IMR-90 (cell line): ENCODE measurements around the gene PIP4P1. TPM values are rescaled to one million over a fixed set of nuclear protein-coding genes. Genes with fewer than 3 reads are reported as not detected.

Source experiments
- ATAC-seq: fragments of 200-7000 bp; cut with Tn5 transposase; 2 replicates; pipeline ENCODE4 v1.9.1; 2020; ENCODE audit warnings: low read depth, mild to moderate bottlenecking, moderate library complexity
- BruUV-seq: library from RNA; stranded (reverse); fragments of 400-500 nt; replicated peaks from 2 replicates; lab custom pipeline; 2021; lab: Mats Ljungman, UMichigan
- CTCF ChIA-PET: fragments of 300-600 bp; formaldehyde crosslinking; extraction: SDS; loops from one replicate; lab custom pipeline; 2021; ENCODE audit warnings: antibody characterized with exemption; lab: Yijun Ruan, JAX
- POLR2A ChIA-PET: fragments of 300-600 bp; sonication (Branson Sonifier 250); formaldehyde crosslinking; loops from one replicate; lab custom pipeline; 2022; ENCODE audit warnings: antibody characterized with exemption; ENCODE audit not compliant: unreplicated experiment; lab: Charles Lee
- DNase-seq: peaks from one replicate; pipeline ENCODE4 v3.0.0; 2013
- H2AFZ ChIP-seq: replicated peaks from 2 replicates; pipeline ENCODE3; 2013; ENCODE audit warnings: low read length, mild to moderate bottlenecking; ENCODE audit not compliant: poor library complexity
- H2AK5ac ChIP-seq: 2 replicates; pipeline ENCODE4 v1.6.1; 2013; ENCODE audit warnings: low read depth, low read length, inconsistent platforms
- H2AK9ac ChIP-seq: replicated peaks from 2 replicates; pipeline ENCODE3; 2013; ENCODE audit warnings: mild to moderate bottlenecking, low read depth, low read length, moderate library complexity; ENCODE audit not compliant: poor library complexity
- H2BK120ac ChIP-seq: 2 replicates; pipeline ENCODE4 v1.6.1; 2013; ENCODE audit warnings: low read depth, low read length, inconsistent platforms
- H2BK15ac ChIP-seq: 3 replicates; pipeline ENCODE4 v1.6.1; 2013; ENCODE audit warnings: low read depth, low read length, inconsistent platforms
- H2BK20ac ChIP-seq: 2 replicates; pipeline ENCODE4 v1.6.1; 2013; ENCODE audit warnings: low read depth, mild to moderate bottlenecking, inconsistent platforms, low read length, moderate library complexity
- H2BK5ac ChIP-seq: 2 replicates; pipeline ENCODE4 v1.6.1; 2013; ENCODE audit warnings: mild to moderate bottlenecking, low read depth, low read length, inconsistent platforms; ENCODE audit not compliant: poor library complexity, severe bottlenecking
- H3K14ac ChIP-seq: replicated peaks from 2 replicates; pipeline ENCODE4 v1.6.1; 2013; ENCODE audit warnings: low read depth, low read length, inconsistent platforms
- H3K18ac ChIP-seq: 2 replicates; pipeline ENCODE4 v1.6.1; 2013; ENCODE audit warnings: low read depth, low read length, control low read depth
- H3K23ac ChIP-seq: 2 replicates; pipeline ENCODE4 v1.6.1; 2013; ENCODE audit warnings: low read depth, low read length, inconsistent platforms
- H3K27ac ChIP-seq: 2 replicates; pipeline ENCODE4 v1.5.1; 2013; ENCODE audit warnings: mild to moderate bottlenecking, control low read depth, low read length; ENCODE audit not compliant: insufficient read depth
- H3K27me3 ChIP-seq: 2 replicates; pipeline ENCODE4 v1.6.1; 2013; ENCODE audit warnings: low read length; ENCODE audit not compliant: control insufficient read depth, insufficient read depth
- H3K36me3 ChIP-seq: 2 replicates; pipeline ENCODE4 v1.6.1; 2013; ENCODE audit warnings: low read length, mixed read lengths; ENCODE audit not compliant: control insufficient read depth, insufficient read depth
- H3K4ac ChIP-seq: 2 replicates; pipeline ENCODE4 v1.6.1; 2013; ENCODE audit warnings: low read depth, low read length, inconsistent platforms
- H3K4me1 ChIP-seq: 2 replicates; pipeline ENCODE4 v1.6.1; 2013; ENCODE audit warnings: low read length, mixed read lengths; ENCODE audit not compliant: control insufficient read depth, insufficient read depth
- H3K4me2 ChIP-seq: 2 replicates; pipeline ENCODE4 v1.6.1; 2013; ENCODE audit warnings: low read depth, mild to moderate bottlenecking, control low read depth, low read length, moderate library complexity
- H3K4me3 ChIP-seq: 2 replicates; pipeline ENCODE4 v1.5.1; 2013; ENCODE audit warnings: low read depth, mild to moderate bottlenecking, control low read depth, low read length, moderate library complexity; ENCODE audit not compliant: insufficient read depth
- H3K56ac ChIP-seq: 2 replicates; pipeline ENCODE4 v1.6.1; 2013; ENCODE audit warnings: low read length, inconsistent platforms; ENCODE audit not compliant: insufficient read depth; ENCODE audit errors: extremely low read depth
- H3K79me1 ChIP-seq, 2 experiments: 2 replicates each; pipeline ENCODE4 v1.6.1; 2013; ENCODE audit warnings: low read length in 2 of 2, inconsistent platforms in 1 of 2, low read depth in 1 of 2
- H3K9ac ChIP-seq: 2 replicates; pipeline ENCODE4 v1.6.1; 2013; ENCODE audit warnings: low read depth, low read length, control low read depth
- H3K9me1 ChIP-seq: 2 replicates; pipeline ENCODE4 v1.6.1; 2013; ENCODE audit warnings: low read length, inconsistent platforms; ENCODE audit not compliant: insufficient read depth
- H3K9me3 ChIP-seq: 2 replicates; pipeline ENCODE4 v1.6.1; 2013; ENCODE audit warnings: low read length; ENCODE audit not compliant: control insufficient read depth, insufficient read depth
- H4K20me1 ChIP-seq: 2 replicates; pipeline ENCODE4 v1.6.1; 2013; ENCODE audit warnings: low read length, inconsistent platforms; ENCODE audit not compliant: insufficient read depth
- H4K5ac ChIP-seq: 2 replicates; pipeline ENCODE4 v1.6.1; 2013; ENCODE audit warnings: mild to moderate bottlenecking, low read depth, low read length, control low read depth
- H4K8ac ChIP-seq, 2 experiments: 2 replicates each; pipeline ENCODE4 v1.6.1; 2013; ENCODE audit warnings: low read depth in 2 of 2, low read length in 2 of 2, control low read depth in 1 of 2, inconsistent platforms in 1 of 2
- H4K91ac ChIP-seq: 2 replicates; pipeline ENCODE4 v1.6.1; 2013; ENCODE audit warnings: low read depth, low read length, inconsistent platforms; ENCODE audit not compliant: insufficient read depth
- BHLHE40 ChIP-seq: fragments of 150-350 bp; IDR thresholded peaks from 2 replicates; pipeline ENCODE4 v1.6.1; 2016; ENCODE audit warnings: mild to moderate bottlenecking, low read depth, low read length
- CEBPB ChIP-seq: IDR thresholded peaks from 2 replicates; pipeline ENCODE4 v1.6.1; 2012; ENCODE audit warnings: low read depth, low read length, improper control_type of control experiment
- CHD1 ChIP-seq: IDR thresholded peaks from 2 replicates; pipeline ENCODE4 v1.6.1; 2012; ENCODE audit warnings: low read depth, low read length, improper control_type of control experiment
- FOS ChIP-seq: fragments of 150-350 bp; IDR thresholded peaks from 2 replicates; pipeline ENCODE4 v1.6.1; 2016; ENCODE audit warnings: low read depth, low read length
- MAFK ChIP-seq: IDR thresholded peaks from 2 replicates; pipeline ENCODE4 v1.6.1; 2012; ENCODE audit warnings: low read depth, low read length, improper control_type of control experiment
- MAZ ChIP-seq: IDR thresholded peaks from 2 replicates; pipeline ENCODE4 v1.6.1; 2012; ENCODE audit warnings: low read depth, mild to moderate bottlenecking, low read length, improper control_type of control experiment, moderate library complexity, borderline replicate concordance
- MXI1 ChIP-seq: IDR thresholded peaks from 2 replicates; pipeline ENCODE4 v1.6.1; 2012; ENCODE audit warnings: low read depth, mild to moderate bottlenecking, low read length, moderate library complexity, borderline replicate concordance
- NFE2L2 ChIP-seq: fragments of 150-350 bp; IDR thresholded peaks from 2 replicates; pipeline ENCODE4 v1.6.1; 2016; ENCODE audit warnings: low read depth, mild to moderate bottlenecking, low read length
- POLR2A ChIP-seq: IDR thresholded peaks from 2 replicates; pipeline ENCODE4 v1.6.1; 2012; ENCODE audit warnings: mild to moderate bottlenecking, low read depth, low read length
- RAD21 ChIP-seq: IDR thresholded peaks from 2 replicates; pipeline ENCODE4 v1.6.1; 2012; ENCODE audit warnings: low read length, improper control_type of control experiment
- RCOR1 ChIP-seq: IDR thresholded peaks from 2 replicates; pipeline ENCODE4 v1.6.1; 2012; ENCODE audit warnings: mild to moderate bottlenecking, low read length, improper control_type of control experiment; ENCODE audit not compliant: insufficient replicate concordance
- SMC3 ChIP-seq: fragments of 150-350 bp; IDR thresholded peaks from 2 replicates; pipeline ENCODE4 v1.6.1; 2016; ENCODE audit warnings: low read depth, mild to moderate bottlenecking, antibody characterized with exemption, low read length, moderate library complexity
- WGBS, 2 experiments: methylation state at CpG; one replicate each; pipeline versions ENCODE4 v1.1.5 to v1.1.7; 2013; ENCODE audit warnings: missing lambda C conversion rate in 2 of 2; ENCODE audit not compliant: insufficient read length in 1 of 2; ENCODE audit errors: extremely low coverage in 2 of 2; 5-methylcytosine and 5-hydroxymethylcytosine counted together
- dilution Hi-C: fragments of 300-500 bp; cut with HindIII; formaldehyde crosslinking; loops from one replicate; pipeline ENCODE4 v1.14.3; 2018; ENCODE audit warnings: low sequenced_read_pairs; ENCODE audit not compliant: unreplicated experiment
- in situ Hi-C: fragments of 300-500 bp; cut with MboI; formaldehyde crosslinking; loops from 3 replicates; pipeline ENCODE4 v1.14.3; 2019; ENCODE audit warnings: low sequenced_read_pairs, inconsistent platforms, mixed read lengths
- intact Hi-C: fragments of 100-400 bp; cut with micrococcal nuclease; formaldehyde crosslinking; loops from 2 replicates; pipeline ENCODE4 v1.10.0; 2022
- polyA plus RNA-seq, 3 experiments: library from polyadenylated mRNA; depleted of rRNA; stranded (reverse); fragments of >200 nt; gene quantifications; 2 replicates each; pipeline ENCODE4 v1.2.3, GENCODE V29; 2012; ENCODE audit warnings: low replicate concordance in 1 of 3
- total RNA-seq: library from RNA; depleted of rRNA; stranded (reverse); fragments of >200 nt; gene quantifications from 2 replicates; pipeline ENCODE4 v1.2.3, GENCODE V29; 2012
- TF ChIP-seq, protein P1 (sequence below): conservative IDR thresholded peaks from 2 replicates; pipeline ENCODE4 v1.5.1; 2012; ENCODE audit warnings: mild to moderate bottlenecking, low read depth, low read length, improper control_type of control experiment
- TF ChIP-seq, protein P2 (sequence below): fragments of 150-350 bp; IDR thresholded peaks from 2 replicates; pipeline ENCODE4 v1.6.1; 2016; ENCODE audit warnings: low read depth, mild to moderate bottlenecking, low read length, moderate library complexity, borderline replicate concordance
- TF ChIP-seq, protein P3 (sequence below): fragments of 150-350 bp; IDR thresholded peaks from 2 replicates; pipeline ENCODE4 v1.6.1; 2017; ENCODE audit warnings: mild to moderate bottlenecking, antibody characterized with exemption, low read length, low read depth

The PIP4P1 gene
- total and polyA plus RNA-seq, 2 of the 4 experiments (the other 2 are of a cell fraction), result 15.2 to 27.8 TPM

DNA sequence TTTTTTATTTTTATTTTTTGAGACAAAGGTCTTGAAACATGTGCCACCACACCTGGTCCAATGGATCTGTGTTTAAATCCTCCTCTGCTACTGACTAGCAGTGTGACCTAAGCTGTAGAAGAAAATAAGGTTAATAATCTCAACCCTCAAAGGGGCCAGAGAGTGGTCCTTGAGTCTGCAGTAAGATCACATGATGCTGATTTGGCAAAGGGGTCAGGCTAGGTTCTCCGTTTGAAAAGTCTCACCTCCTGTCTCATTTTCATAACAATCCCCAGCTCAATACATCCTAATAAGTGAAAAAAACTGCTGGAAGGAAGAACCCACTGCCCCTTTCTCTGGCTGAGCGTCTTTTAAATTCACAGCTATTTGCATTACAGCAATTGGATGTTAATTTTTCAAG lies 40.0 kb downstream of the PIP4P1 start:
- H3K27me3 ChIP-seq, result peaks cover 3% of the 10 kb centered on the region
- no peaks in the 10 kb centered on the region for H3K9me3 ChIP-seq
- no peak overlapping the region for H2AK5ac ChIP-seq
- no peaks in the 10 kb centered on the region for H3K4me1 ChIP-seq
- H2BK15ac ChIP-seq, result no peak overlapping the region
- TF ChIP-seq, protein P1, sequence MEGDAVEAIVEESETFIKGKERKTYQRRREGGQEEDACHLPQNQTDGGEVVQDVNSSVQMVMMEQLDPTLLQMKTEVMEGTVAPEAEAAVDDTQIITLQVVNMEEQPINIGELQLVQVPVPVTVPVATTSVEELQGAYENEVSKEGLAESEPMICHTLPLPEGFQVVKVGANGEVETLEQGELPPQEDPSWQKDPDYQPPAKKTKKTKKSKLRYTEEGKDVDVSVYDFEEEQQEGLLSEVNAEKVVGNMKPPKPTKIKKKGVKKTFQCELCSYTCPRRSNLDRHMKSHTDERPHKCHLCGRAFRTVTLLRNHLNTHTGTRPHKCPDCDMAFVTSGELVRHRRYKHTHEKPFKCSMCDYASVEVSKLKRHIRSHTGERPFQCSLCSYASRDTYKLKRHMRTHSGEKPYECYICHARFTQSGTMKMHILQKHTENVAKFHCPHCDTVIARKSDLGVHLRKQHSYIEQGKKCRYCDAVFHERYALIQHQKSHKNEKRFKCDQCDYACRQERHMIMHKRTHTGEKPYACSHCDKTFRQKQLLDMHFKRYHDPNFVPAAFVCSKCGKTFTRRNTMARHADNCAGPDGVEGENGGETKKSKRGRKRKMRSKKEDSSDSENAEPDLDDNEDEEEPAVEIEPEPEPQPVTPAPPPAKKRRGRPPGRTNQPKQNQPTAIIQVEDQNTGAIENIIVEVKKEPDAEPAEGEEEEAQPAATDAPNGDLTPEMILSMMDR, result no peak
- TF ChIP-seq CEBPB, result no peak
- TF ChIP-seq CHD1, result no peak
- TF ChIP-seq SMC3, result no peak
- TF ChIP-seq NFE2L2, result no peak
- no peak for TF ChIP-seq MXI1
- TF ChIP-seq, protein P2, sequence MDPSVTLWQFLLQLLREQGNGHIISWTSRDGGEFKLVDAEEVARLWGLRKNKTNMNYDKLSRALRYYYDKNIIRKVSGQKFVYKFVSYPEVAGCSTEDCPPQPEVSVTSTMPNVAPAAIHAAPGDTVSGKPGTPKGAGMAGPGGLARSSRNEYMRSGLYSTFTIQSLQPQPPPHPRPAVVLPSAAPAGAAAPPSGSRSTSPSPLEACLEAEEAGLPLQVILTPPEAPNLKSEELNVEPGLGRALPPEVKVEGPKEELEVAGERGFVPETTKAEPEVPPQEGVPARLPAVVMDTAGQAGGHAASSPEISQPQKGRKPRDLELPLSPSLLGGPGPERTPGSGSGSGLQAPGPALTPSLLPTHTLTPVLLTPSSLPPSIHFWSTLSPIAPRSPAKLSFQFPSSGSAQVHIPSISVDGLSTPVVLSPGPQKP, result no peak
- no peak for TF ChIP-seq POLR2A
- no peak for TF ChIP-seq MAFK
- no peak for TF ChIP-seq FOS
- no peak for TF ChIP-seq RCOR1
- TF ChIP-seq, protein P3, sequence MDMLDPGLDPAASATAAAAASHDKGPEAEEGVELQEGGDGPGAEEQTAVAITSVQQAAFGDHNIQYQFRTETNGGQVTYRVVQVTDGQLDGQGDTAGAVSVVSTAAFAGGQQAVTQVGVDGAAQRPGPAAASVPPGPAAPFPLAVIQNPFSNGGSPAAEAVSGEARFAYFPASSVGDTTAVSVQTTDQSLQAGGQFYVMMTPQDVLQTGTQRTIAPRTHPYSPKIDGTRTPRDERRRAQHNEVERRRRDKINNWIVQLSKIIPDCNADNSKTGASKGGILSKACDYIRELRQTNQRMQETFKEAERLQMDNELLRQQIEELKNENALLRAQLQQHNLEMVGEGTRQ, result no peak
- TF ChIP-seq MAZ, result no peak
- TF ChIP-seq RAD21, result no peak
- no peak for TF ChIP-seq BHLHE40
- no peaks in the 10 kb centered on the region for H3K36me3 ChIP-seq
- DNase-seq (no peak), ATAC-seq (no peak)
- H2BK20ac ChIP-seq, result no peak overlapping the region
- no peak overlapping the region for H4K8ac ChIP-seq
- intact Hi-C loops (no loop called here), in situ Hi-C loops (no loop called here), dilution Hi-C loops (no loop called here)
- no peaks in the 10 kb centered on the region for H3K79me1 ChIP-seq
- no peak overlapping the region for H3K9ac ChIP-seq
- H2AK9ac ChIP-seq, result no peak overlapping the region
- H4K91ac ChIP-seq, result no peak overlapping the region
- H2BK5ac ChIP-seq, result no peak overlapping the region
- POLR2A ChIA-PET, result no interaction called here
- no peak overlapping the region for H3K56ac ChIP-seq
- H3K4me3 ChIP-seq, result no peak overlapping the region
- CTCF ChIA-PET, result no interaction called here
- BruUV-seq, result no TSS peak
- H2BK120ac ChIP-seq, result no peak overlapping the region
- H4K5ac ChIP-seq, result no peak overlapping the region
- no peaks in the 10 kb centered on the region for H3K9me1 ChIP-seq
- no peak overlapping the region for H3K4ac ChIP-seq
- no peak overlapping the region for H3K4me2 ChIP-seq
- no peaks in the 10 kb centered on the region for H4K20me1 ChIP-seq
- no CpG with 5 or more reads among the region's 2 CpGs for WGBS, 2 experiments
- H3K18ac ChIP-seq, result no peak overlapping the region
- H3K23ac ChIP-seq, result no peak overlapping the region
- H3K14ac ChIP-seq, result no peak overlapping the region
- H2AFZ ChIP-seq, result no peak overlapping the region
- H3K27ac ChIP-seq, result no peak overlapping the region
